Retinal pigment epithelial cell (primary cell): Measurements from ENCODE around the gene PITPNM2.

Source experiments
- DNase-seq: peaks from one replicate; pipeline ENCODE4 v3.0.0-alpha.2; 2010; ENCODE audit warnings: low read depth
- H3K4me3 ChIP-seq: 2 replicates; pipeline ENCODE4 v1.5.1; 2011; ENCODE audit warnings: mild to moderate bottlenecking, low read length, control low read depth, moderate library complexity
- CTCF ChIP-seq: conservative IDR thresholded peaks from 2 replicates; pipeline ENCODE4 v1.5.1; 2011; ENCODE audit warnings: low read depth, low read length, control low read depth, inconsistent platforms

The PITPNM2 gene

GRCh38 chr12:123165537-123165936 is 14.6 kb upstream of the PITPNM2 start:
- no peak for TF ChIP-seq CTCF
- DNase-seq, result no peak
- H3K4me3 ChIP-seq, result no peak overlapping the region

GRCh38 chr12:123164710-123165261 is 13.9 kb upstream of the PITPNM2 start:
- no peak overlapping the region for H3K4me3 ChIP-seq
- no peak for TF ChIP-seq CTCF
- DNase-seq, result no peak

GRCh38 chr12:123164222-123164621 is 13.3 kb upstream of the PITPNM2 start:
- no peak for DNase-seq
- H3K4me3 ChIP-seq, result no peak overlapping the region
- TF ChIP-seq CTCF, result no peak

- no peak overlapping the region for H3K4me3 ChIP-seq
- DNase-seq, result no peak
- no peak for TF ChIP-seq CTCF
These were observed 12.3 kb upstream of the PITPNM2 start for GRCh38 chr12:123163227-123163626.

- no peak for TF ChIP-seq CTCF
- no peak for DNase-seq
- no peak overlapping the region for H3K4me3 ChIP-seq
These were observed 10.1 kb upstream of the PITPNM2 start for GRCh38 chr12:123160801-123161487.

- TF ChIP-seq CTCF, result no peak
- DNase-seq, result no peak
- H3K4me3 ChIP-seq, result no peak overlapping the region
These were observed 3.0 kb upstream of the PITPNM2 start for GRCh38 chr12:123153906-123154305.

GRCh38 chr12:123152833-123153232 is 1.9 kb upstream of the PITPNM2 start:
- TF ChIP-seq CTCF, result no peak
- no peak for DNase-seq
- H3K4me3 ChIP-seq, result no peak overlapping the region
